Spleen (tissue), 11 donors: ENCODE measurements around the gene GATD1. TPM values are rescaled to one million over a fixed set of nuclear protein-coding genes. Genes with fewer than 3 reads are reported as not detected.
A peak's percentile ranks its signal among the peaks of the same experiment; 100 is the strongest.

ENCODE experiments used
- DNase-seq: peaks from one replicate; pipeline ENCODE4 v3.0.0-alpha.2; 2020
- H3K27ac ChIP-seq, 8 donors: fragments of 200-600 bp; sonication (generic) in 7 of 8; 1 replicate in 4 of 8; 2 replicates in 4 of 8; pipeline versions ENCODE4 v1.5.0 to v1.8.0; 2016 to 2021; ENCODE audit warnings: inconsistent platforms in 4 of 8, mild to moderate bottlenecking in 4 of 8, moderate library complexity in 1 of 8
- H3K27me3 ChIP-seq, 7 donors: fragments of 200-600 bp; sonication (generic) in 6 of 7; replicated peaks in 1 of 7; 1 replicate in 4 of 7; 2 replicates in 3 of 7; pipeline versions ENCODE4 v1.5.0 to v1.8.0; 2016 to 2021; ENCODE audit warnings: inconsistent platforms in 3 of 7, mild to moderate bottlenecking in 1 of 7
- H3K36me3 ChIP-seq, 6 donors: fragments of 200-600 bp; sonication (generic) in 5 of 6; 1 replicate in 4 of 6; 2 replicates in 2 of 6; pipeline versions ENCODE4 v1.5.0 to v1.8.0; 2016 to 2021; ENCODE audit warnings: inconsistent platforms in 2 of 6
- H3K4me1 ChIP-seq, 6 donors: fragments of 200-600 bp; sonication (generic) in 5 of 6; 1 replicate in 3 of 6; 2 replicates in 3 of 6; pipeline versions ENCODE4 v1.5.0 to v1.8.0; 2016 to 2021; ENCODE audit warnings: inconsistent platforms in 3 of 6
- H3K4me3 ChIP-seq, 8 donors: fragments of 200-600 bp; sonication (generic) in 7 of 8; 1 replicate in 4 of 8; 2 replicates in 4 of 8; pipeline versions ENCODE4 v1.5.0 to v1.8.0; 2016 to 2021; ENCODE audit warnings: inconsistent platforms in 4 of 8, mild to moderate bottlenecking in 4 of 8, moderate library complexity in 2 of 8
- H3K9me3 ChIP-seq, 8 donors: fragments of 200-600 bp; sonication (generic) in 7 of 8; 1 replicate in 4 of 8; 2 replicates in 4 of 8; pipeline versions ENCODE4 v1.5.0 to v1.8.0; 2016 to 2021; ENCODE audit warnings: inconsistent platforms in 4 of 8
- POLR2A ChIP-seq, 3 donors: fragments of 450-650 bp; IDR thresholded peaks; one replicate each; pipeline ENCODE4 v1.5.1; 2017; ENCODE audit warnings: antibody characterized with exemption in 3 of 3, mild to moderate bottlenecking in 1 of 3
- POLR2AphosphoS5 ChIP-seq, 3 donors: sonication (generic); formaldehyde crosslinking; IDR thresholded peaks; one replicate each; pipeline ENCODE4 v1.5.1; 2017; ENCODE audit warnings: antibody characterized with exemption in 3 of 3
- WGBS, 5 donors: extraction: QIAGEN DNeasy Blood & Tissue Kit in 3 of 5; methylation state at CpG; one replicate each; pipeline versions ENCODE4 v1.1.5 to v1.1.7; 2013 to 2018; 5-methylcytosine and 5-hydroxymethylcytosine counted together
- intact Hi-C: fragments of 100-400 bp; cut with DNase I; formaldehyde crosslinking; loops from one replicate; pipeline ENCODE4 v1.15.0; 2023; ENCODE audit warnings: low total_unique reads
- polyA plus RNA-seq, 3 donors: library from polyadenylated mRNA; stranded (reverse); fragments of 200-250 nt; gene quantifications; one replicate each; pipeline ENCODE4 v1.2.1, GENCODE V29; 2013
- total RNA-seq, 7 donors: library from RNA; depleted of rRNA in 3 of 7; stranded (reverse); fragments of >200 nt in 3 of 7; fragmentation: NEBNext Ultra II Directional in 4 of 7; extraction: Animal tissue kit (Norgen Biotek cat#: 25700) in 4 of 7; gene quantifications; one replicate each; pipeline versions ENCODE4 v1.1.0 to v1.2.1, GENCODE V29; 2016 to 2021
- TF ChIP-seq, protein P1 (sequence below), 11 experiments: fragments of 200-600 bp in 7 of 11; fragments of 450-650 bp in 4 of 11; sonication (generic) in 4 of 11; IDR thresholded peaks in 8 of 11; conservative IDR thresholded peaks in 3 of 11; 1 replicate in 7 of 11; 2 replicates in 4 of 11; pipeline versions ENCODE4 v1.4.0 to v1.8.0; 2016 to 2021; ENCODE audit warnings: antibody characterized with exemption in 11 of 11, inconsistent platforms in 4 of 11, mild to moderate bottlenecking in 1 of 11
- donor health status: healthy with polysubstance abuse.
- donor health status: DM: no; HTN: no; CAD: no; lungs with moderate emphysema.
- donor health status: DM: no; HTN: no; CAD: no.
- donor health status: Bipolar disorder and iron deficiency.
- donor health status: healthy.
- donor health status: DM: no; HTN: no; CAD: no.
- donor health status: DM: yes; HTN: yes; CAD: no.

GATD1 gene
- total and polyA plus RNA-seq, 10 donors = 13.9 to 56.4 (median 35.9) TPM

DNA sequence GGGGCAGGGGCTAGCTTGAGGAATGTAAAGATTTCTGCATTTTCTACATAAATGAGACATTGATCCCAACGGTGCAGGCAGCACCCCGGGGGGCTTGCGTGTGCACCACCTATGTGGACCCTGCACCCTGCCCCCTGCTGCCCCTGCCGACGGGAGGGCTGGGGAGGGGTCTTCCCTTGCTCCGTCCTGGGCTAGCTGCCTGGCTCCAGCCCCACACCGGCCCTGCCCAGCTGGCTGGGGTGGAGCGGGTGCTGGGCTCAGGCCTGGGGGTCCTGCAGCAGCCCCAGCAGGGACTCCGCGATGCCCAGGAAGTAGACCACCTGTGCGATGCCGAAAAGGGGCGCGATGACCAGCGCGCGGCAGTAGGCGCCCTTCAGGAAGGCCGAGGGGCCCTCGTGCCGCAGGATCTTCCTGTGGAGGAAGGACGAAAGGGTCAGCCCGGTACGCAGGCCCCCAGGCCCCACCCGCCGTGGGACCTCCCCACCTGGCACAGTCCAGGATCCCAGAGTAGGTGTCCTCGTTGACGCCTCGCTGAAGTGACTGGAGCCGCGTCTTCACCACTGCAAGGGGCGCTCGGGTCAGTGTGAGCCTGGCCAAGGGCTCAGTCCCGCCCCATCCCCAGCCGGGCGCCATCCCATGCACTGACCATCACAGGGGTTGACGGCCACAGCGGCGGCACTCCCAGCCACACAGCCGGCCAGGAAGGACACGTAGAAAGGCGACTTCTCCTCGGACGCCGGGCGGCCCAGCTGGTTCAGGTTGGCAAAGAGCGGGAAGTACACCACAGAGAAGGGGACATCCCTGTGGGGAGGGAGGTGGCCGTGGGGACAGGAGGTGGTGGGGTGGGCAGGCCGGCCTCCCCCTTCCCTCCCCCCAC is 14.6 kb upstream of the GATD1 start:
- Histone ChIP-seq H3K4me3 (no peak overlapping the region), H3K9me3 (no peaks in the 10 kb centered on the region), H3K27me3 (peaks cover 0 to 36% (median 26%) of the 10 kb centered on the region in 7 donors), H3K4me1 (peaks cover 13 to 58% (median 40%) of the 10 kb centered on the region in 6 donors), H3K36me3 (peaks cover 0 to 42% (median 25%) of the 10 kb centered on the region in 6 donors), H3K27ac (no peak overlapping the region)
- TF ChIP-seq, protein P1, sequence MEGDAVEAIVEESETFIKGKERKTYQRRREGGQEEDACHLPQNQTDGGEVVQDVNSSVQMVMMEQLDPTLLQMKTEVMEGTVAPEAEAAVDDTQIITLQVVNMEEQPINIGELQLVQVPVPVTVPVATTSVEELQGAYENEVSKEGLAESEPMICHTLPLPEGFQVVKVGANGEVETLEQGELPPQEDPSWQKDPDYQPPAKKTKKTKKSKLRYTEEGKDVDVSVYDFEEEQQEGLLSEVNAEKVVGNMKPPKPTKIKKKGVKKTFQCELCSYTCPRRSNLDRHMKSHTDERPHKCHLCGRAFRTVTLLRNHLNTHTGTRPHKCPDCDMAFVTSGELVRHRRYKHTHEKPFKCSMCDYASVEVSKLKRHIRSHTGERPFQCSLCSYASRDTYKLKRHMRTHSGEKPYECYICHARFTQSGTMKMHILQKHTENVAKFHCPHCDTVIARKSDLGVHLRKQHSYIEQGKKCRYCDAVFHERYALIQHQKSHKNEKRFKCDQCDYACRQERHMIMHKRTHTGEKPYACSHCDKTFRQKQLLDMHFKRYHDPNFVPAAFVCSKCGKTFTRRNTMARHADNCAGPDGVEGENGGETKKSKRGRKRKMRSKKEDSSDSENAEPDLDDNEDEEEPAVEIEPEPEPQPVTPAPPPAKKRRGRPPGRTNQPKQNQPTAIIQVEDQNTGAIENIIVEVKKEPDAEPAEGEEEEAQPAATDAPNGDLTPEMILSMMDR (IDR thresholded peaks at IDR 0.05 in 8 of 11, conservative IDR thresholded peaks at IDR 0.05 in 3 of 11) = no peak
- TF ChIP-seq POLR2AphosphoS5 (IDR thresholded peaks at IDR 0.05) = peak in 1 of 3 donors; percentile 34
- WGBS, 5 donors = 91 to 95% (median 94%) methylated on average over 24 to 49 of the region's 49 CpGs
- peak; percentile 74 for DNase-seq
- intact Hi-C loops = no loop called here

DNA sequence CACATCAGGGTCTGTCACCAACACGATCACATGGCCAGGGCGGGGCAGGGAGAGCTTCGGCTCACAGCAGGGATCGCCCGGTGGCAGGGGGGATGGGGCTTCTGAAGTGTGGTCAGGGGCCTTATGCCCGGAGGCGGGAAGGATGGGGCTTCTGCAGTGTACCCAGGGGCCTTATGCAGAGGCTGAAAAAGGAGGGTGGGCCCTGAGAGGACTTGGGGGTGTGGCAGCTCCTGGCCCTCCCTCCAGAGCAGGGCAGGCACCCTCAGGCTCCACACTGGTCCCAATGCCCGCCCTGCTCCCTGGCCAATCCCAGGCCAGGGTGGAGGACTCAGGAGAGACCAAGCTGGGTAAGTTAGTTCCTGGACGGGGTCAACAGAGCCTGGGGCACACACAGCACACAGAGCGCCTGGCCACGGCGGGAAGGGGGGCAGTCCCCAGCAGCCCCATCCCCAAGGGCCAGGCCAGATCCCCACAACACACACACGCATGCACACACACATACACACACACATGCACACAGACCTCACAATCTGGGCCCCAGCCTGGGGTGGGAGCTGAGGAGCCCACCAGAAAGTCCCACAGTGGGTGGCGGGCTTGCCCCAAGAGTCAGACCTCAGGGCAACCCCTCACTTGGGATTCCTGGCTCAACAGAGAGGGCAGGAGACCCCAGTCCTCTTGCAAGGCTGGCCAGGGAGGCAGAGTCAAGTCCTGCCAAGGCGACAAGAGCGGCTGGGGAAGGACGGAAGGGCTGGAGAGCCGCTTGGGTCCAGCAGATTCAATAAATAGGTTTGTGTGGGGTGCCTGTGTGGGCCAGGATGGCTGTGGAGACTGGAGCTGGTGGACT is 13.7 kb upstream of the GATD1 start:
- peaks cover 0 to 36% (median 26%) of the 10 kb centered on the region in 7 donors for H3K27me3 ChIP-seq
- peaks cover 0 to 42% (median 25%) of the 10 kb centered on the region in 6 donors for H3K36me3 ChIP-seq
- TF ChIP-seq POLR2AphosphoS5 (IDR thresholded peaks at IDR 0.05) (peak in 1 of 3 donors; percentile 59), POLR2A (IDR thresholded peaks at IDR 0.05) (no peak)
- DNase-seq = peak; percentile 69
- H3K27ac ChIP-seq = no peak overlapping the region
- no peaks in the 10 kb centered on the region for H3K9me3 ChIP-seq
- peaks cover 6 to 48% (median 32%) of the 10 kb centered on the region in 6 donors for H3K4me1 ChIP-seq
- 73 to 82% (median 81%) methylated on average over 10 to 18 of the region's 18 CpGs for WGBS, 5 donors
- H3K4me3 ChIP-seq = no peak overlapping the region
- intact Hi-C loops = no loop called here

DNA sequence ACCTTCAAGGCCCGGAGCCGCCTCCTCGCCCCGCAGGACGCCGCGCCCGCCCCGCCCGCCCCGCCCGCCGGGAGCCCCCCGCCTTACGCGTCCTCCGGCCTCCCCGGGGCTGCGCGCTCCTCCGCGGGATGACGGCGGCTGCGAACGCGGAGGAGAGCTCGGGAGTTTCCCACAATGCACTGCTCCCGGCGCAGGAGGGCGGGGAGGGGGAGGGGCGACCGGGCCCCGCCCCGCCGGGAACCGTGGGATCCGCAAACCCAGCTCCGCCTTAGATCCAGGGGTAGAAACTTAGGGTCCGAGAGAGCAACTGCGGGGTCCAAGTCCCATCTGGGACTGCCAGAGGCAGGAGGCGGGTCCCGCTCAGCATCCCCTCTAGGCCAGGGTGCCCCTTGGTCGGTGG is 12.7 kb upstream of the GATD1 start, which contains the start of gene CEND1:
TSS of gene CEND1 (minus strand) at position 148 of the 400 bp plus-strand sequence. CDS start 1,514 bp downstream, outside the sequence.
- H3K9me3 ChIP-seq = no peaks in the 10 kb centered on the region
- H3K36me3 ChIP-seq = peaks cover 0 to 42% (median 25%) of the 10 kb centered on the region in 6 donors
- intact Hi-C loops = no loop called here
- TF ChIP-seq POLR2AphosphoS5 (IDR thresholded peaks at IDR 0.05) = peak in 2 of 3 donors; percentile 17 to 36
- TF ChIP-seq POLR2A (IDR thresholded peaks at IDR 0.05) = no peak
- 6 to 10% (median 9%) methylated on average over 27 to 44 of the region's 44 CpGs for WGBS, 5 donors
- peaks cover 0 to 36% (median 26%) of the 10 kb centered on the region in 7 donors for H3K27me3 ChIP-seq
- H3K27ac ChIP-seq = no peak within 1 kb of the TSS
- peak within 1 kb of the TSS in 1 of 8 donors; percentile 51 for H3K4me3 ChIP-seq
- DNase-seq = no peak
- peaks cover 0 to 38% (median 22%) of the 10 kb centered on the region in 6 donors for H3K4me1 ChIP-seq

DNA sequence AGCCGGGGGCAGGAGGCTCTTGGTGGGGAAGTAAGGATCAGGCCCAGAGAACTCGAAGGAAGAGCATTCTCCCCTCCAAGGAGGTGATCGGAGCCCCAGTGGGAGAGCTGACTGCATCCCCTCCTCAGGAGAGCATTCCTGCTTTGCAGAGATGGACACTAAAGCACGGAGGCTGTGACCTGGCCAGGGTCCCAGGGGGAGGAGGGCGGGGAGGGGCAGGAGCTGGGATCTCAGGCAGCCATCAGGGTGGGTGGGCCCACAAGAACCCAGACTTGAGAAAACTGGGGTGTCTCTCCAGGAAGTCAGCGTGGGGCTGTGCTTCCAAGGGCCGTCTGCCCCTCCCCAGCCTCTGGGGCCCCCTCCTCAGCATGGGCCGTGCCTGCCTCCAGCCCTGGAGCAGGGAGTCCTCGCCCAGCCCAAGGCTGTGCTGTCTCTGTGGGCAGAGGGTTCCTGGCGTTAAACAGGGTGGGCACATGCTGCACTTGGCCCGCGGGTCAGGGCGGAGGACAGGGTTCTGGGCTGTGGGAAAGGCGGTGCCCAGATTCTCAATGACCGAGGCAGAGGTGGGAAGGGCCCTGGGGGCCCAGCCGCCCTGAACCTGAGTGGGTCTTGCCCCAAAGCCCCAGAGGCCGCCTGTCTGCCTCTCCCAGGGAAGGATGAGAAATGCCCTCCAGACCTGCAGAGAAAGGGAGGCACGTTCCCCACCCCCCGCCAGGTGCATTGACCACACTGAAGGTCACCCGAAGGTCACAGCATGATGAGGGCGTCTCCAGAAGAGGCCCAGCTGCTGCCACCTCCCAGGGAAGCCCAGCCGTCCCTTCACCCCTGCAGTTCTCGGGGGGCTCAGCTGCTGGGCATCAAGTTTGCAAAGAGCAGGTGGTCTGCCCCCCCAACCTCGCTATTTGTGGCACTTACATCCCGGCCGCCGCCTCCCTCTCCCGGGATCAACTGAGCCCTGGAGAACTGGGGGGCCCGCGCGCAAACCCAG is 12.0 kb upstream of the GATD1 start:
- H3K4me1 ChIP-seq = peaks cover 0 to 31% (median 16%) of the 10 kb centered on the region in 6 donors
- peak overlapping the region in 1 of 8 donors; percentile 51 for H3K4me3 ChIP-seq
- TF ChIP-seq POLR2AphosphoS5 (IDR thresholded peaks at IDR 0.05) = peak in 1 of 3 donors; percentile 32
- TF ChIP-seq, protein P1 (IDR thresholded peaks at IDR 0.05 in 8 of 11, conservative IDR thresholded peaks at IDR 0.05 in 3 of 11) = no peak
- no peak for TF ChIP-seq POLR2A (IDR thresholded peaks at IDR 0.05)
- intact Hi-C loops = no loop called here
- H3K9me3 ChIP-seq = no peaks in the 10 kb centered on the region
- peaks cover 0 to 36% (median 26%) of the 10 kb centered on the region in 7 donors for H3K27me3 ChIP-seq
- 30 to 55% (median 44%) methylated on average over 17 to 31 of the region's 31 CpGs for WGBS, 5 donors
- H3K27ac ChIP-seq = no peak overlapping the region
- H3K36me3 ChIP-seq = peaks cover 0 to 35% (median 25%) of the 10 kb centered on the region in 6 donors
- DNase-seq = no peak
